Bronchial epithelial cell (primary cell): ENCODE data around the gene MST1. TPM values are rescaled to one million over a fixed set of nuclear protein-coding genes. Genes with fewer than 3 reads are reported as not detected.

Source experiments
- DNase-seq: peaks from one replicate; pipeline ENCODE4 v3.0.0-alpha.2; 2010; ENCODE audit warnings: low read depth
- FAIRE-seq: peaks from 2 replicates; lab custom pipeline; 2011; peaks lifted over from hg19 to GRCh38; lab: Jason Lieb, UNC
- H3K27me3 ChIP-seq: 2 replicates; pipeline ENCODE4 v1.5.1; 2011; ENCODE audit warnings: low read length; ENCODE audit not compliant: control insufficient read depth, insufficient read depth
- H3K36me3 ChIP-seq: 2 replicates; pipeline ENCODE4 v1.5.1; 2011; ENCODE audit warnings: low read length; ENCODE audit not compliant: control insufficient read depth, insufficient read depth
- H3K4me3 ChIP-seq: 2 replicates; pipeline ENCODE4 v1.5.1; 2011; ENCODE audit warnings: mild to moderate bottlenecking, low read depth, low read length, control low read depth
- CTCF ChIP-seq: IDR thresholded peaks from 2 replicates; pipeline ENCODE4 v1.5.1; 2011; ENCODE audit warnings: mild to moderate bottlenecking, moderate library complexity, low read length, control low read depth, inconsistent platforms; ENCODE audit not compliant: insufficient read depth, severe bottlenecking
- total RNA-seq: library from RNA; depleted of rRNA; stranded (reverse); fragments of >200 nt; gene quantifications from 2 replicates; pipeline ENCODE4 v1.2.1, GENCODE V29; 2014

Gene MST1
- total RNA-seq, 1 donor from 2014 or later, result 4.7 TPM

DNA sequence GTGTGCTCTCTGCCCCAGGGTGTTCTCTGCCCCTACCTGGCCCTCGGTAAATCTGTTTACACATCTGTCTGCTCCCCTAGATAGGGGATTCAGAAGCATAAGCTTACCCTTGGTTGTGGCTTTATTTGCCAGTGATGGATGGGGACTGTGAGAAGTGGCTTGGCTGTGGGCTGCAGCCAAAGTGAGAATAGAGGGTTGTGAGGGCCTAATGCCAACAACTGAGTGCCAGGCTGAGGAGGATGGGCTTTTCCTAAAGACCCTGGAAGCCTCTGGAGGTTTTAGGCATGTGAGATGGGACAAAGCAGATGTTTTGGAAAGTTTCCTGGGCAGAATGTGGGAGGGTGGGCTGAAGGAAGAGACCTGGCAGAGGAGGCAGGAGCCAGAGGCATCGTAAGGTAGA, 30.6 kb downstream of the MST1 start:
- Histone ChIP-seq H3K27me3 (no peaks in the 10 kb centered on the region), H3K36me3 (no peaks in the 10 kb centered on the region), H3K4me3 (no peak overlapping the region)
- no peak for TF ChIP-seq CTCF
- no peak for DNase-seq
- no peak for FAIRE-seq

GRCh38 chr3:49657208-49657915, 31.9 kb downstream of the MST1 start:
- DNase-seq (no peak), FAIRE-seq (no peak)

DNA sequence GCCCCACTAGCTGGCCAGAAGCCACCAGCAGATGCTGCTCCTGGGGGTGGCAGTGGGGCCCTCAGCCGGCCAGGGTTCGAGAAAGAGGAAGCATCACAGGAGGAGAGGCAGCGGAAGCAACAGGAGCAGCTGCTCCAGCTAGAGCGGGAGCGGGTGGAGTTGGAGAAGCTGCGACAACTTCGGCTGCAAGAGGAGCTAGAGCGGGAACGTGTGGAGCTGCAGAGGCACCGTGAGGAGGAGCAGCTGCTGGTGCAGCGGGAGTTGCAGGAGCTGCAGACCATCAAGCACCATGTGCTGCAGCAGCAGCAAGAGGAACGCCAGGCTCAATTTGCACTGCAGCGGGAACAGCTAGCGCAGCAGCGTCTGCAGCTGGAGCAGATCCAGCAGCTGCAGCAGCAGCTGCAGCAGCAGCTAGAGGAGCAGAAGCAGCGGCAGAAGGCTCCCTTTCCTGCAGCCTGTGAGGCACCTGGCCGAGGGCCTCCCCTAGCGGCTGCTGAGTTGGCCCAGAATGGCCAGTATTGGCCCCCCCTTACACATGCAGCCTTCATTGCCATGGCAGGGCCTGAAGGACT, 32.6 kb downstream of the MST1 start:
- Histone ChIP-seq H3K4me3 (no peak overlapping the region), H3K27me3 (no peaks in the 10 kb centered on the region), H3K36me3 (no peaks in the 10 kb centered on the region)
- no peak for TF ChIP-seq CTCF
- DNase-seq (no peak), FAIRE-seq (no peak)

More at GRCh38 chr3:49657208-49657915, 31.9 kb downstream of the MST1 start:
- no peak for TF ChIP-seq CTCF
- Histone ChIP-seq H3K27me3 (no peaks in the 10 kb centered on the region), H3K4me3 (no peak overlapping the region), H3K36me3 (no peaks in the 10 kb centered on the region)

DNA sequence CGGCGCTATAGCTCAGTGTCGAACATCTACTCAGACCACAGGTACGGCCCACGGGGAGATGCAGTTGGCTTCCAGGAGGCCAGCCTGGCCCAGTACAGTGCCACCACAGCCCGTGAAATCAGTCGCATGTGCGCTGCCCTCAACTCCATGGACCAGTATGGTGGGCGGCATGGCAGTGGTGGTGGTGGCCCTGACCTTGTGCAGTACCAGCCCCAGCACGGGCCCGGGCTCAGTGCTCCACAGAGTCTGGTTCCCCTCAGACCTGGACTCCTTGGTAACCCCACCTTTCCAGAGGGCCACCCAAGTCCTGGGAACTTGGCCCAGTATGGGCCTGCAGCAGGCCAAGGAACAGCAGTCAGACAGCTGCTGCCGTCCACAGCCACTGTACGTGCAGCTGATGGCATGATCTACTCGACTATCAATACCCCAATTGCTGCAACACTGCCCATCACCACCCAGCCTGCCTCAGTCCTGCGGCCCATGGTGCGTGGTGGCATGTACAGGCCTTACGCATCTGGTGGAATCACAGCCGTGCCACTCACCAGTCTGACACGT, 33.5 kb downstream of the MST1 start:
- no peak for DNase-seq
- Histone ChIP-seq H3K27me3 (no peaks in the 10 kb centered on the region), H3K36me3 (no peaks in the 10 kb centered on the region), H3K4me3 (no peak overlapping the region)
- TF ChIP-seq CTCF, result no peak
- FAIRE-seq, result no peak

- TF ChIP-seq CTCF, result no peak
- no peak for DNase-seq
- H3K36me3 ChIP-seq, result no peaks in the 10 kb centered on the region
- no peak overlapping the region for H3K4me3 ChIP-seq
- no peak for FAIRE-seq
- H3K27me3 ChIP-seq, result no peaks in the 10 kb centered on the region
These were observed 34.2 kb downstream of the MST1 start for GRCh38 chr3:49654955-49655556.
